ENCODE measurements around the gene UCN2. TPM values are rescaled to one million over a fixed set of nuclear protein-coding genes. Genes with fewer than 3 reads are reported as not detected.
"Not testable (repeated sequence)": the region's sequence is repeated elsewhere in the genome, so short reads cannot be mapped to it uniquely, and the experiment has no call there.

Gene UCN2
- total and polyA plus RNA-seq, 9 of the 15 experiments (the other 6 are each of a cell fraction or from before 2014, with no cell fraction given) = 0.08 to 0.11 TPM; not detected in 7

- in situ Hi-C loops (cut with MboI); H3K4me2 ChIP-seq (ENCODE audit: insufficient read depth, low read length); H2AFZ ChIP-seq (ENCODE audit: low read depth, low read length); ATAC-seq; H3K27me3 ChIP-seq (ENCODE audit: control insufficient read depth in 2 of 2, insufficient read depth in 2 of 2, low read length in 2 of 2); DNase-seq (ENCODE audit: extremely low read depth in 1 of 4, low spot score in 3 of 4); CTCF ChIA-PET (ENCODE audit: low intra/inter-chr PET ratio); H4K20me1 ChIP-seq (replicated peaks; ENCODE audit: control insufficient read depth, insufficient read depth, low read length); BruUV-seq (replicated peaks); H3K27ac ChIP-seq (ENCODE audit: extremely low read depth, low read depth, low read length); FAIRE-seq; H3K4me3 ChIP-seq; H3K9ac ChIP-seq (ENCODE audit: insufficient read depth in 1 of 2, low read depth in 2 of 2, low read length in 2 of 2); H3K9me3 ChIP-seq (replicated peaks; ENCODE audit: control insufficient read depth, insufficient read depth, low read depth, low read length): not testable (repeated sequence)
- Histone ChIP-seq H3K36me3 (ENCODE audit: control insufficient read depth, insufficient read depth, low read length) (peaks cover 63% of the 10 kb centered on the region; the same call in 2 of the 3 replicates), H3K4me1 (replicated peaks in 1 of 2; ENCODE audit: control insufficient read depth in 2 of 2, insufficient read depth in 2 of 2, low read length in 2 of 2) (peaks cover 16 to 28% of the 10 kb centered on the region in 2 experiments; a peak in 4 of 5 replicates), H3K79me2 (ENCODE audit: control insufficient read depth, insufficient read depth, low read length) (peaks cover 53% of the 10 kb centered on the region), H3K9me1 (ENCODE audit: control insufficient read depth, insufficient read depth, low read length) (peaks cover 11% of the 10 kb centered on the region)
- WGBS (ENCODE audit: insufficient coverage, low coverage, missing lambda C conversion rate) = 88% methylated on average over 5 of the region's 7 CpGs
- POLR2A ChIA-PET = interaction anchor here (0.9 kb wide), 1 partner anchor 304 kb away, joined by 4 read pairs; no protein-coding TSS in a partner anchor
- intact Hi-C loops (cut with micrococcal nuclease) = loop anchor here (10.0 kb wide), 1 partner anchor 277 kb away; no protein-coding TSS in a partner anchor
These were observed 11.9 kb downstream of the UCN2 start for GRCh38 chr3:48551651-48552050.

DNA sequence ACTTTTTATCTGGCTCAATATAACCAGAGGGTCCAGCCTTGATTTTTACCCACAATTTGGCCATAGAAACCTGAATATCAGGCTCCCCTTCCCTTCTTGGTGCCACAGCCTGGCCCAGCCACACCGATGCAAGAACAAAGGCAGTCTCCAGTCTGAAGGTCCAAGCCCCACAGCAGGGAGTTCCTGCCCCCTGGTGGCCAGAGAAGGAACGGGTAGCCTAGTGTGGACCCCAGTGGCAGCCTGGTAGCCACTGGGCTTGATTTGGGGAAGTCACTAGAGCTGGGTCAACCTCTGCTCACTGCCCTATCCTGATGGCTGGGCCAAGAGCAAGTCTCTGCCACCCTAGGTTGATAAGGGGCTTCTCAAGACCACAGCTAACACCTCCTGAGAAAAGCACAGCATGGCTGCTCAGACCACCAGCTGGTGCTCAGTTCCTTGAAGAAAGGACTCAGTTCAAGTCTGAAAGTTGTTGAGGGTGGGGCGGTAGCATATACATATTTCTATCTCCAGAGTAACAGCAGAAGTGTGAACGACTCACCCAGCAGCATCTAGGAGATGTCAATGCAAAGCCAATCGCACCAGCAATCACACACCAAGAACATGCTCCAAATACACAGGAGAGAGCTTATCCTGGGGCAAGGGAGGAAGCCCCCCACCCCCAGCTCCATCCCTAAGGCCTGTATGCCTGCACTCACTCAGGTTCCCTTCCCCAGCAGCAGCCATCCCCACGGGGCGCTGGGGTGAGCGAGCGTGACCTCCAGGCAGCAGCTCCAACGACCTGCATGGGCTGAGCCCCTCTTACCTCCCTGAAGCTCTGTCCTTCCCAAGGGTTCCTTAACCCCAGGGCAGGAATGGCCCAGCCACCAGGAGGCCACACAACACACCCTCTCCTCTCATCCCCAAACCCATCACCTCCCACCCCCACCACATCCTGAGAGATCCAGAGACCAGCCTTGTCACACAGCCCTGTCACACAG is 14.6 kb downstream of the UCN2 start:
- no peak overlapping the region for H2AFZ ChIP-seq (ENCODE audit: low read depth, low read length)
- ChIA-PET POLR2A (interaction anchor here (0.6 to 1.8 kb wide), 9 partner anchors 9 to 354 kb away, joined by 3 to 6 read pairs (median 3); partner anchors contain the start of genes CCDC51 and TMA7), CTCF (ENCODE audit: low intra/inter-chr PET ratio) (interaction anchor here (1.3 to 1.4 kb wide), 2 partner anchors 83 to 148 kb away, joined by 3 to 4 read pairs; a partner anchor contains a TSS)
- peaks cover 1% of the 10 kb centered on the region; the same call in 1 of the 2 replicates for H4K20me1 ChIP-seq (replicated peaks; ENCODE audit: control insufficient read depth, insufficient read depth, low read length)
- 66% methylated on average over 9 of the region's 10 CpGs for WGBS (ENCODE audit: insufficient coverage, low coverage, missing lambda C conversion rate)
- intact Hi-C loops (cut with micrococcal nuclease) (loop anchor here (2.0 kb wide), 1 partner anchor 42 kb away; no protein-coding TSS in a partner anchor), in situ Hi-C loops (cut with MboI) (no loop called here)
- ATAC-seq (peak; percentile 99), FAIRE-seq (peak; percentile 73), DNase-seq (ENCODE audit: extremely low read depth in 1 of 4, low spot score in 3 of 4) (peak; percentile 54 to 79 (median 63))
- H3K4me2 ChIP-seq (ENCODE audit: insufficient read depth, low read length) = no peak overlapping the region
- no TSS peak for BruUV-seq (replicated peaks)
- H3K36me3 ChIP-seq (ENCODE audit: control insufficient read depth, insufficient read depth, low read length) = peaks cover 68% of the 10 kb centered on the region; the same call in 2 of the 3 replicates
- peaks cover 9% of the 10 kb centered on the region for H3K9me1 ChIP-seq (ENCODE audit: control insufficient read depth, insufficient read depth, low read length)
- no peak overlapping the region; a peak in 1 of 4 replicates for H3K9ac ChIP-seq (ENCODE audit: insufficient read depth in 1 of 2, low read depth in 2 of 2, low read length in 2 of 2)
- H3K79me2 ChIP-seq (ENCODE audit: control insufficient read depth, insufficient read depth, low read length) = peaks cover 27% of the 10 kb centered on the region
- no peak overlapping the region for H3K27ac ChIP-seq (ENCODE audit: extremely low read depth, low read depth, low read length)
- no peak overlapping the region for H3K4me3 ChIP-seq
- no peaks in the 10 kb centered on the region for H3K9me3 ChIP-seq (replicated peaks; ENCODE audit: control insufficient read depth, insufficient read depth, low read depth, low read length)
- H3K27me3 ChIP-seq (ENCODE audit: control insufficient read depth in 2 of 2, insufficient read depth in 2 of 2, low read length in 2 of 2) = no peaks in the 10 kb centered on the region
- peaks cover 7 to 11% of the 10 kb centered on the region in 2 experiments; a peak in 4 of 5 replicates for H3K4me1 ChIP-seq (replicated peaks in 1 of 2; ENCODE audit: control insufficient read depth in 2 of 2, insufficient read depth in 2 of 2, low read length in 2 of 2)
- TF ChIP-seq DEAF1 (CRISPR knock-in tag; IDR thresholded peaks at IDR 0.05) = 0 out of 2 replicates have a peak, but pooled peaks have one; percentile 9
- peak; percentile 51; the same call in 1 of the 2 replicates for TF ChIP-seq KLF16 (IDR thresholded peaks at IDR 0.05)
- TF ChIP-seq SPI1 (IDR thresholded peaks at IDR 0.05; ENCODE audit: borderline replicate concordance, low read depth, low read length) = peak; percentile 49; the same call in 1 of the 2 replicates
- TF ChIP-seq NCOR1 (IDR thresholded peaks at IDR 0.05) = no peak
- no peak for TF ChIP-seq PTRF (tag; IDR thresholded peaks at IDR 0.05)
- no peak for TF ChIP-seq PCBP2 (IDR thresholded peaks at IDR 0.05; ENCODE audit: low read depth, low read length, poor library complexity, severe bottlenecking)
- TF ChIP-seq, protein P1, sequence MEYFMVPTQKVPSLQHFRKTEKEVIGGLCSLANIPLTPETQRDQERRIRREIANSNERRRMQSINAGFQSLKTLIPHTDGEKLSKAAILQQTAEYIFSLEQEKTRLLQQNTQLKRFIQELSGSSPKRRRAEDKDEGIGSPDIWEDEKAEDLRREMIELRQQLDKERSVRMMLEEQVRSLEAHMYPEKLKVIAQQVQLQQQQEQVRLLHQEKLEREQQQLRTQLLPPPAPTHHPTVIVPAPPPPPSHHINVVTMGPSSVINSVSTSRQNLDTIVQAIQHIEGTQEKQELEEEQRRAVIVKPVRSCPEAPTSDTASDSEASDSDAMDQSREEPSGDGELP (CRISPR knock-in tag; IDR thresholded peaks at IDR 0.05; ENCODE audit: borderline replicate concordance) = peak; percentile 24; the same call in 1 of the 2 replicates
- peak; percentile 60 to 82 for TF ChIP-seq RAD21 (CRISPR knock-in tag; conservative IDR thresholded peaks at IDR 0.05 in 1 of 2, IDR thresholded peaks at IDR 0.05 in 1 of 2)
- TF ChIP-seq CTBP1 (IDR thresholded peaks at IDR 0.05; ENCODE audit: borderline replicate concordance) = peak; percentile 12; the same call in 1 of the 2 replicates

Measured in K562 (cell line).